Neural progenitor cell (in vitro differentiated cells): Measurements from ENCODE around the gene BTBD16. TPM values are rescaled to one million over a fixed set of nuclear protein-coding genes. Genes with fewer than 3 reads are reported as not detected.

Experiments
- DNase-seq: peaks from one replicate; pipeline ENCODE4 v3.0.0-alpha.2; 2016; ENCODE audit warnings: low spot score
- H2AFZ ChIP-seq: fragments of 200-600 bp; sonication (generic); replicated peaks from 2 replicates; pipeline ENCODE4 v1.6.1; 2016; ENCODE audit warnings: antibody characterized with exemption
- H3F3A ChIP-seq: fragments of 200-600 bp; sonication (generic); 2 replicates; pipeline ENCODE4 v1.6.1; 2016; ENCODE audit warnings: antibody characterized with exemption, low read depth
- H3K27ac ChIP-seq: fragments of 200-600 bp; sonication (generic); 2 replicates; pipeline ENCODE4 v1.5.1; 2016; ENCODE audit warnings: mild to moderate bottlenecking
- H3K27me3 ChIP-seq: fragments of 200-600 bp; sonication (generic); 2 replicates; pipeline ENCODE4 v1.6.1; 2016; ENCODE audit warnings: mild to moderate bottlenecking, moderate library complexity
- H3K36me3 ChIP-seq: fragments of 200-600 bp; sonication (generic); 2 replicates; pipeline ENCODE4 v1.5.1; 2016
- H3K4me1 ChIP-seq: fragments of 200-600 bp; sonication (generic); 2 replicates; pipeline ENCODE4 v1.6.1; 2016; ENCODE audit warnings: mixed run types
- H3K4me2 ChIP-seq: fragments of 200-600 bp; sonication (generic); 2 replicates; pipeline ENCODE4 v1.6.1; 2016
- H3K4me3 ChIP-seq: fragments of 200-600 bp; sonication (generic); 2 replicates; pipeline ENCODE4 v1.5.1; 2016
- H3K79me2 ChIP-seq: fragments of 200-600 bp; sonication (generic); 2 replicates; pipeline ENCODE4 v1.6.1; 2016; ENCODE audit warnings: low read depth
- H3K9ac ChIP-seq: fragments of 200-600 bp; sonication (generic); 2 replicates; pipeline ENCODE4 v1.6.1; 2016
- H3K9me3 ChIP-seq: fragments of 200-600 bp; sonication (generic); 2 replicates; pipeline ENCODE4 v1.5.1; 2016; ENCODE audit warnings: low read depth
- H4K20me1 ChIP-seq: fragments of 200-600 bp; sonication (generic); 2 replicates; pipeline ENCODE4 v1.6.1; 2016; ENCODE audit warnings: low read depth
- H3K27ac Mint-ChIP-seq: 3 replicates; pipeline ENCODE4 v1.8.0; 2021; ENCODE audit warnings: mixed read lengths
- H3K27me3 Mint-ChIP-seq: 2 replicates; pipeline ENCODE4 v1.8.0; 2022; ENCODE audit warnings: low read depth, mild to moderate bottlenecking, inconsistent platforms, moderate library complexity, mixed read lengths; ENCODE audit not compliant: insufficient read depth
- H3K36me3 Mint-ChIP-seq: 3 replicates; pipeline ENCODE4 v1.8.0; 2021; ENCODE audit warnings: mixed read lengths
- H3K4me1 Mint-ChIP-seq: 3 replicates; pipeline ENCODE4 v1.8.0; 2021; ENCODE audit warnings: mixed read lengths
- H3K4me3 Mint-ChIP-seq: 3 replicates; pipeline ENCODE4 v1.8.0; 2021; ENCODE audit warnings: mild to moderate bottlenecking, moderate library complexity, mixed read lengths
- H3K9me3 Mint-ChIP-seq: 3 replicates; pipeline ENCODE4 v1.8.0; 2020; ENCODE audit warnings: mixed read lengths
- EZH2 ChIP-seq: fragments of 200-600 bp; sonication (generic); IDR thresholded peaks from 2 replicates; pipeline ENCODE4 v1.6.1; 2017; ENCODE audit warnings: antibody characterized with exemption, mild to moderate bottlenecking, moderate library complexity
- EZH2phosphoT487 ChIP-seq: fragments of 200-600 bp; sonication (generic); IDR thresholded peaks from 2 replicates; pipeline ENCODE4 v1.6.1; 2017; ENCODE audit warnings: antibody characterized with exemption
- total RNA-seq: library from RNA; depleted of rRNA; stranded (reverse); fragments of >200 nt; gene quantifications from 2 replicates; pipeline ENCODE4 v1.2.3, GENCODE V29; 2015; ENCODE audit warnings: low replicate concordance
- TF ChIP-seq, protein P1 (sequence below): fragments of 200-600 bp; sonication (generic); IDR thresholded peaks from 2 replicates; pipeline ENCODE4 v1.5.1; 2017; ENCODE audit warnings: antibody characterized with exemption, mild to moderate bottlenecking

BTBD16 gene
- total RNA-seq, 1 donor from 2014 or later, result not detected

DNA sequence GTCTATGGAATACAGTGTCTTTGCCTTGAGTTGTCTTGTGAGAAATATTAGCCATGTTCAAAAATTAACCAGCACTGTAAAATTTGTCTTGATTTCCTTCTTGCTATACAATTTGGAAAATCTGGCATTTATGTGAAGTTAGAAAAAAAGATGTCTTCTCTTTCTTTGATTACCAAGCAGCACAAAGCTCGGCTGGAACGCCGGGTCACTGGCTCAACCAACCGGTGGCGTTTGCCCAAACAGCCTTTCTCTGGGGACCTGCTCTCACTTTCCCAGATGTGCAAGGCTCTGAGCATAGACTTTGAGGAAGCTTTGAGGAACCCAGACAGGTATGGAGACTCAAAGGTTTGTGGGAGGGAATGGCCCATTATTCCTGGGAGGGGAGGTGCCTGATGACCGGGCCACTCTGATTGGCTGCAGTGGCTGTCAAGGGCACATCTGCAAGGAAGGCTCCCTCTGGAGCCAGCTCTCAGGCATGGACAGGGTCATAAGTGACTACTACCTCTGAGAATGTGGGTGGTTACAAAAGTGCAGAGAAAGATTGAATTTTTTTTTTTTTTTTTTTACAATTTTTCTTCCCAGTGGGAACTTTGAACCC, 5.6 kb downstream of the BTBD16 start:
- Histone ChIP-seq H3K4me1 (peaks cover 4% of the 10 kb centered on the region), H3K9me3 (no peaks in the 10 kb centered on the region), H3K36me3 (no peaks in the 10 kb centered on the region), H2AFZ (no peak overlapping the region), H3K4me3 (no peak overlapping the region), H3F3A (no peaks in the 10 kb centered on the region), H3K9ac (no peak overlapping the region), H3K27ac (no peak overlapping the region), H3K79me2 (no peaks in the 10 kb centered on the region), H4K20me1 (no peaks in the 10 kb centered on the region), H3K27me3 (no peaks in the 10 kb centered on the region), H3K4me2 (no peak overlapping the region)
- no peak overlapping the region for H3K27ac Mint-ChIP-seq
- no peaks in the 10 kb centered on the region for H3K9me3 Mint-ChIP-seq
- peaks cover 8% of the 10 kb centered on the region for H3K4me1 Mint-ChIP-seq
- TF ChIP-seq EZH2phosphoT487 (no peak), EZH2 (no peak)
- TF ChIP-seq, protein P1, sequence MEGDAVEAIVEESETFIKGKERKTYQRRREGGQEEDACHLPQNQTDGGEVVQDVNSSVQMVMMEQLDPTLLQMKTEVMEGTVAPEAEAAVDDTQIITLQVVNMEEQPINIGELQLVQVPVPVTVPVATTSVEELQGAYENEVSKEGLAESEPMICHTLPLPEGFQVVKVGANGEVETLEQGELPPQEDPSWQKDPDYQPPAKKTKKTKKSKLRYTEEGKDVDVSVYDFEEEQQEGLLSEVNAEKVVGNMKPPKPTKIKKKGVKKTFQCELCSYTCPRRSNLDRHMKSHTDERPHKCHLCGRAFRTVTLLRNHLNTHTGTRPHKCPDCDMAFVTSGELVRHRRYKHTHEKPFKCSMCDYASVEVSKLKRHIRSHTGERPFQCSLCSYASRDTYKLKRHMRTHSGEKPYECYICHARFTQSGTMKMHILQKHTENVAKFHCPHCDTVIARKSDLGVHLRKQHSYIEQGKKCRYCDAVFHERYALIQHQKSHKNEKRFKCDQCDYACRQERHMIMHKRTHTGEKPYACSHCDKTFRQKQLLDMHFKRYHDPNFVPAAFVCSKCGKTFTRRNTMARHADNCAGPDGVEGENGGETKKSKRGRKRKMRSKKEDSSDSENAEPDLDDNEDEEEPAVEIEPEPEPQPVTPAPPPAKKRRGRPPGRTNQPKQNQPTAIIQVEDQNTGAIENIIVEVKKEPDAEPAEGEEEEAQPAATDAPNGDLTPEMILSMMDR, result no peak
- peaks cover 10% of the 10 kb centered on the region for H3K27me3 Mint-ChIP-seq
- DNase-seq, result no peak
- H3K4me3 Mint-ChIP-seq, result no peak overlapping the region
- H3K36me3 Mint-ChIP-seq, result no peaks in the 10 kb centered on the region

DNA sequence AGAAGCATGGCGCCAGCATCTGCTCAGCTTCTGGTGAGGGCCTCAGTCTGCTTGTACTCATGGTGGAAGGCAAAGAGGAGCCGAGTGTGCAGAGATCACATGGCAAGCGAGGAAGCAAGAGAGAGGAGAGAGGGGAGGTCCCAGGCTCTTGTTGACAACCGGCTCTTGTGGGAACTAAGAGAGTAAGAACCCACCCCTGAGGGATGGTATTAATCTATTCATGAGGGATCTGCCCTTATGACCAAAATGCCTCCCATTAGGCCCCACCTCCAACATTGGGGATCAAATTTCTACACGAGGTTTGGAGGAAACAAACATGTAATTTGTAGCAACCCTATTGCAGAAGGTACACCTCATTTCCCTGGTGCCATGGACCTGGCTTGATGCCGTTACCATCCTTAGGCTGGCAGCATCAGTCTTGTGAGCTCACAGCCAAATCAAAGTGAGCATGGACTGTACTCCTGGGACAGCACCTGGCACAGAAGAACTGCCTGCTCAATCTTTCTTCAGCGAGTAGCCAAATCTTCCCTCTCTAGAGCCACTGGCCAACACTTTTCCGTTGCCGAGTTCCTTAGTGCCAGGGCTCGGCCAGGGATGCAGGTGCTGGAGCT, 6.5 kb downstream of the BTBD16 start:
- no peak for TF ChIP-seq EZH2phosphoT487
- TF ChIP-seq, protein P1, result no peak
- TF ChIP-seq EZH2, result no peak
- no peaks in the 10 kb centered on the region for H3K36me3 Mint-ChIP-seq
- no peaks in the 10 kb centered on the region for H3K79me2 ChIP-seq
- H3K9ac ChIP-seq, result no peak overlapping the region
- H4K20me1 ChIP-seq, result no peaks in the 10 kb centered on the region
- H3K4me3 ChIP-seq, result no peak overlapping the region
- H3K4me1 Mint-ChIP-seq, result peaks cover 8% of the 10 kb centered on the region
- no peak overlapping the region for H3K27ac Mint-ChIP-seq
- H3K9me3 ChIP-seq, result no peaks in the 10 kb centered on the region
- H3K4me1 ChIP-seq, result peaks cover 4% of the 10 kb centered on the region
- H2AFZ ChIP-seq, result no peak overlapping the region
- H3K27me3 Mint-ChIP-seq, result peaks cover 10% of the 10 kb centered on the region
- no peaks in the 10 kb centered on the region for H3F3A ChIP-seq
- no peak overlapping the region for H3K4me2 ChIP-seq
- DNase-seq, result no peak
- H3K9me3 Mint-ChIP-seq, result no peaks in the 10 kb centered on the region
- H3K27me3 ChIP-seq, result no peaks in the 10 kb centered on the region
- H3K27ac ChIP-seq, result no peak overlapping the region
- no peaks in the 10 kb centered on the region for H3K36me3 ChIP-seq
- H3K4me3 Mint-ChIP-seq, result no peak overlapping the region

DNA sequence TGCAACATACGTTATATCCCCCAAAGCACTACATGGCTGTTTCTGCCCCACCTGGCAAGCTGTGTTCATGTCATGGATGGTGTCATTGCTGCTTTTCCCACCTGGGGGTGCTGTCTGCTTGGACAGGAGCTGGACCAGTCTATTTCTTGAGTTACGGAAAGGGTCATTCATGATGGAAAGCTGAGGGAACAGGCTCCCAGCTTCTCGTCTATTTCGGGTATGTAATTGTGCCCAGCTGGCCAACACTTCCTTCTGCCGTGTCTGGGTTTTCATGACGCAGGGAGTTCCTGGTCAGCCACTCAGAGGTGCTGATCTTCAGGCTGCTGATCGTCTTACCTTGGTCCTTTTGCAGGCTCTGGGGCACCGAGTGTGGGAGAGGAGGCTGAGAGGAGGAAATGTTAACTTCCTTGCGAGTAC, 8.6 kb downstream of the BTBD16 start:
- H3K27ac Mint-ChIP-seq, result no peak overlapping the region
- Histone ChIP-seq H3K79me2 (no peaks in the 10 kb centered on the region), H3F3A (no peaks in the 10 kb centered on the region), H4K20me1 (no peaks in the 10 kb centered on the region), H2AFZ (no peak overlapping the region), H3K4me1 (peaks cover 4% of the 10 kb centered on the region), H3K9ac (no peak overlapping the region), H3K27ac (no peak overlapping the region), H3K4me3 (no peak overlapping the region), H3K9me3 (no peaks in the 10 kb centered on the region), H3K36me3 (no peaks in the 10 kb centered on the region), H3K27me3 (no peaks in the 10 kb centered on the region), H3K4me2 (no peak overlapping the region)
- peaks cover 8% of the 10 kb centered on the region for H3K4me1 Mint-ChIP-seq
- H3K4me3 Mint-ChIP-seq, result no peak overlapping the region
- peaks cover 10% of the 10 kb centered on the region for H3K27me3 Mint-ChIP-seq
- H3K36me3 Mint-ChIP-seq, result no peaks in the 10 kb centered on the region
- peak; percentile 76 for DNase-seq
- TF ChIP-seq, protein P1, result peak; percentile 86
- TF ChIP-seq EZH2 (no peak), EZH2phosphoT487 (no peak)
- H3K9me3 Mint-ChIP-seq, result no peaks in the 10 kb centered on the region
